CD4-positive, alpha-beta T cell treated with Interleukin-6 at 100 ng/mL for 8 hours (primary cell): ENCODE data around the gene G2E3.

Source experiments
- DNase-seq: peaks from one replicate; pipeline ENCODE4 v3.0.0-alpha.2; 2020; ENCODE audit warnings: mixed read lengths, low spot score

Gene G2E3

GRCh38 chr14:30657050-30657449, 98.1 kb downstream of the G2E3 start:
- DNase-seq, result no peak

- DNase-seq, result no peak
Measured at GRCh38 chr14:30657606-30658163, 98.7 kb downstream of the G2E3 start.

GRCh38 chr14:30658645-30659044, 99.7 kb downstream of the G2E3 start:
- DNase-seq, result no peak

GRCh38 chr14:30669594-30669993, 110.6 kb downstream of the G2E3 start:
- no peak for DNase-seq
